Lower leg skin (tissue), 4 donors: ENCODE measurements around the gene ERVK3-1. TPM values are rescaled to one million over a fixed set of nuclear protein-coding genes. Genes with fewer than 3 reads are reported as not detected.
"Not testable (repeated sequence)": the region's sequence is repeated elsewhere in the genome, so short reads cannot be mapped to it uniquely, and the experiment has no call there.

Source experiments
- DNase-seq, 2 donors: peaks; one replicate each; pipeline ENCODE4 v3.0.0-alpha.2; 2019; ENCODE audit warnings: low spot score in 2 of 2
- H3K4me3 ChIP-seq: fragments of 200-600 bp; sonication (generic); 2 replicates; pipeline ENCODE4 v1.5.1; 2017; ENCODE audit warnings: mild to moderate bottlenecking, low read depth; ENCODE audit not compliant: poor library complexity, severe bottlenecking
- POLR2A ChIP-seq, 2 donors: fragments of 450-650 bp; IDR thresholded peaks; one replicate each; pipeline ENCODE4 v1.6.1; 2016 to 2017; ENCODE audit warnings: antibody characterized with exemption in 2 of 2, mild to moderate bottlenecking in 1 of 2, moderate library complexity in 1 of 2
- WGBS, 2 donors: methylation state at CpG; one replicate each; pipeline ENCODE4 v1.1.5; 2018; 5-methylcytosine and 5-hydroxymethylcytosine counted together
- intact Hi-C: fragments of 100-400 bp; cut with DNase I; formaldehyde crosslinking; loops from one replicate; pipeline ENCODE4 v1.15.0; 2023; ENCODE audit warnings: low total_unique reads
- total RNA-seq, 4 donors: library from RNA; depleted of rRNA; stranded (reverse); fragments of >200 nt; gene quantifications; one replicate each; pipeline ENCODE4 v1.1.0, GENCODE V29; 2016
- TF ChIP-seq, protein P1 (sequence below), 3 donors: fragments of 450-650 bp; IDR thresholded peaks; one replicate each; pipeline ENCODE4 v1.5.1; 2016; ENCODE audit warnings: antibody characterized with exemption in 3 of 3, mild to moderate bottlenecking in 3 of 3, moderate library complexity in 2 of 3

Gene ERVK3-1
- total RNA-seq, 4 donors from 2014 or later: 23.3 to 50.1 (median 33.4) TPM

DNA sequence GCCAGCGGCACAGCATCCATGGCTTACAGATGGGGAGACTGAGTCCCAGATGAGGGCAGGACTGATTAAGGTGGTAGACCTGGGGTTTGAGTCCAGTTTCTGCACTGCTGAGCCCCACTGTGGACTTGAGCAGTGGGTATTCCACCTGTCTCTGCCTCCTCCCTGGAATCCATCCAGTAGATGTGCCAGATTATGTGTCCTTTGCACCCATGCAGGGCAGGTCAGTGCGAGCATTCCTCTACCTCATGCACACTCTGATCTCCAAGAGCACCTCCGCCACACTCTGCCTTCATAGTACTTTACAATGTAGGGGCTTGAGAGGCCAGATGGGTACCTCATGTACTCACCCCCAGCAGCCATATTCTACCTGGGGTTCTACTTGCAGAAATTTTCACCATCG, 31.6 kb downstream of the ERVK3-1 start:
- no peak overlapping the region for H3K4me3 ChIP-seq
- no peak for DNase-seq
- intact Hi-C loops: no loop called here
- TF ChIP-seq POLR2A (IDR thresholded peaks at IDR 0.05): no peak
- TF ChIP-seq, protein P1, sequence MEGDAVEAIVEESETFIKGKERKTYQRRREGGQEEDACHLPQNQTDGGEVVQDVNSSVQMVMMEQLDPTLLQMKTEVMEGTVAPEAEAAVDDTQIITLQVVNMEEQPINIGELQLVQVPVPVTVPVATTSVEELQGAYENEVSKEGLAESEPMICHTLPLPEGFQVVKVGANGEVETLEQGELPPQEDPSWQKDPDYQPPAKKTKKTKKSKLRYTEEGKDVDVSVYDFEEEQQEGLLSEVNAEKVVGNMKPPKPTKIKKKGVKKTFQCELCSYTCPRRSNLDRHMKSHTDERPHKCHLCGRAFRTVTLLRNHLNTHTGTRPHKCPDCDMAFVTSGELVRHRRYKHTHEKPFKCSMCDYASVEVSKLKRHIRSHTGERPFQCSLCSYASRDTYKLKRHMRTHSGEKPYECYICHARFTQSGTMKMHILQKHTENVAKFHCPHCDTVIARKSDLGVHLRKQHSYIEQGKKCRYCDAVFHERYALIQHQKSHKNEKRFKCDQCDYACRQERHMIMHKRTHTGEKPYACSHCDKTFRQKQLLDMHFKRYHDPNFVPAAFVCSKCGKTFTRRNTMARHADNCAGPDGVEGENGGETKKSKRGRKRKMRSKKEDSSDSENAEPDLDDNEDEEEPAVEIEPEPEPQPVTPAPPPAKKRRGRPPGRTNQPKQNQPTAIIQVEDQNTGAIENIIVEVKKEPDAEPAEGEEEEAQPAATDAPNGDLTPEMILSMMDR (IDR thresholded peaks at IDR 0.05): no peak
- WGBS, 2 donors: 92 to 99% methylated on average over 4 of the region's 4 CpGs

- WGBS, 2 donors: 95 to 98% methylated on average over 11 of the region's 11 CpGs
Observed at GRCh38 chr19:58338336-58338735, 33.2 kb downstream of the ERVK3-1 start.

GRCh38 chr19:58338825-58339558, 33.8 kb downstream of the ERVK3-1 start:
- DNase-seq: no peak
- H3K4me3 ChIP-seq: no peak overlapping the region
- TF ChIP-seq, protein P1 (IDR thresholded peaks at IDR 0.05): no peak
- TF ChIP-seq POLR2A (IDR thresholded peaks at IDR 0.05): no peak
- WGBS, 2 donors: 76 to 77% methylated on average over 22 to 29 of the region's 30 CpGs
- intact Hi-C loops: no loop called here

More at GRCh38 chr19:58338336-58338735, 33.2 kb downstream of the ERVK3-1 start:
- DNase-seq: no peak
- no peak overlapping the region for H3K4me3 ChIP-seq
- TF ChIP-seq, protein P1 (IDR thresholded peaks at IDR 0.05): no peak
- intact Hi-C loops: no loop called here

DNA sequence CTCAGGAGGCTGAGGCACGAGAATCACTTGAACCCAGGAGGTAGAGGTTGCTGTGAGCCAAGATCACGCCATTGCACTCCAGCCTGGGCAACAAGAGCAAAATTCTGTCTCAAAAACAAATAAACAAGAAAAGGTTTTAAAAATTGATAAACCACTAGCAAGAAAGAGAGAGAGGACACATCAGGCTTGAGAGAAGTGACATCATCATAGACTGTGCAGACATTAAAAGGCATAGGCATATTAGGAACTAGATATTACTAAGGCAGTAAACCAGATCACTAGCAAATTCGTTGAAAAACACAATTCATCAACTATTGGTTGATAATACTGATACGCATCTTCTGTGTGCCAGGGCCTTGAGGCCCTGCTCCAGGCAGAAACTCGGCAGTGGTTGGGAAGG, 40.4 kb downstream of the ERVK3-1 start:
- WGBS, 2 donors: 66 to 67% methylated on average over 5 of the region's 5 CpGs
- DNase-seq: no peak

DNA sequence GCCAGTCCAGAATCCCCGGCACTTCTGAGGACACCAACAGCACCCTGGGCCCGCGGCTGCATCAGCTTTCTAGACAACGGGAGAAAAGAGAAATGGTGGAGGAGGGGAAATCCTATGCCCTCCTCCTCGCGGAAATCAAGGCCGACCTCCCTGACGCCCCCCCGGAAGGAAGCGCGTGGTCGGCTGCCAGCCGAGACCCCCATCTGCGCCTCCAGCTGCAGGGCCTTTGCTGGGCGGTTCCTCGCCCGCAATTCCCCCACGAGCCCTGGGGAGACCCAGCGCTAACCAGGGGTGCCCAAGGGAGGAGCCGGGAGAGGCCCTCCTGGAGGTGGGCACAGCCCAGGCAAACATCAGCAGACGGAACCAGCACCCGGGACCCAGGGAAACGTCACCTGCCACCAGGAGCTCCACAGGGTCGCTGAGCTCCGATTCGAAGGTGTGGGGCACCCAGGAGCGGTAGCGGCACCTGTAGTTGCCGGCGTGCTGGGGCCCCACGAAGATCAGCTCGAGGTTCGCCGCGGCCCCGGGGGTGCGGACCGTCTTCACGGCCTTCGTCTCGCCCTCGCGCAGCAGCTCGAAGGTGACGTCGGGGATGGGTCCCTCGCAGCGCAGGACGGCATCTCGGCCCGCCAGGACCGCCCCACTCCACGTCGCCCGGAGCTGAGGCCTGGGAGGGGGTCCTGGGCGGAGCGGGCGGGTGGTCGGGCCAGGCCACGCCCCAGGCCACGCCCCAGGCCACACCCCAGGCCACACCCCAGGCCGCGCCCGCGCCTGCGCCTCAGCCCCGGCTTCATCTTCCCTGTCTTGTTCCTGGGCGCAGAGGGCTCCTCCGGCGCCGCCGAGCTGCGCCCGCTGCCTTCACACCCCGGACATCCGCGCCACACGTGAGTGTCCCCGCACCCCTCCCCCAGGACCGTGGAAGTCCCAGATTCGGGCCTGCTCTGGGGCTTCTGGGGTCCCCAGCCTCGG, 42.1 kb downstream of the ERVK3-1 start:
- H3K4me3 ChIP-seq: peak overlapping the region; percentile 31
- 2 to 3% methylated on average over 44 to 68 of the region's 82 CpGs for WGBS, 2 donors
- no peak for DNase-seq
- intact Hi-C loops: no loop called here
- no peak for TF ChIP-seq POLR2A (IDR thresholded peaks at IDR 0.05)
- TF ChIP-seq, protein P1 (IDR thresholded peaks at IDR 0.05): no peak

More for the DNA sequence above, 40.4 kb downstream of the ERVK3-1 start:
- TF ChIP-seq, protein P1 (IDR thresholded peaks at IDR 0.05): no peak
- TF ChIP-seq POLR2A (IDR thresholded peaks at IDR 0.05): no peak
- intact Hi-C loops: no loop called here
- H3K4me3 ChIP-seq: no peak overlapping the region

DNA sequence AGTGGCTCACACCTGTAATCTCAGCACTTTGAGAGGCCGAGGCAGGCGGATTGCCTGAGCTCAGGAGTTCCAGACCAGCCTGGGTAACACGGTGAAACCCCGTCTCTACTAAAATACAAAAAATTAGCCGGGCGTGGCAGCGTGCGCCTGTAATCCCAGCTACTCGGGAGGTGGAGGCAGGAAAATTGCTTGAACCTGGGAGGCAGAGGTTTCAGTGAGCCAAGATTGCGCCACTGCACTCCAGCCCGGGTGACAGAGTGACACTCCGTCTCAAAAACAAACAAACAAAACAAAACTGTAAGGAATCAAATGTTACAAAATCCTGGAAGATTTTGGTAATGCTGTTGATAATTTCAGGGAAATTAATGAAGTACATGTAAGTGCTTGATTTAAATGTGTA, 42.9 kb downstream of the ERVK3-1 start:
- intact Hi-C loops, DNase-seq: not testable (repeated sequence)
- 13 to 19% methylated on average over 12 of the region's 12 CpGs for WGBS, 2 donors
- H3K4me3 ChIP-seq: peak overlapping the region; percentile 31
